Hepatic stellate cell (primary cell): ENCODE results near the gene TRPV3.
"Not testable (repeated sequence)": the region's sequence is repeated elsewhere in the genome, so short reads cannot be mapped to it uniquely, and the experiment has no call there.

ENCODE experiments used
- DNase-seq: peaks from one replicate; pipeline ENCODE4 v3.0.0; 2011; ENCODE audit warnings: low spot score

Gene TRPV3

DNA sequence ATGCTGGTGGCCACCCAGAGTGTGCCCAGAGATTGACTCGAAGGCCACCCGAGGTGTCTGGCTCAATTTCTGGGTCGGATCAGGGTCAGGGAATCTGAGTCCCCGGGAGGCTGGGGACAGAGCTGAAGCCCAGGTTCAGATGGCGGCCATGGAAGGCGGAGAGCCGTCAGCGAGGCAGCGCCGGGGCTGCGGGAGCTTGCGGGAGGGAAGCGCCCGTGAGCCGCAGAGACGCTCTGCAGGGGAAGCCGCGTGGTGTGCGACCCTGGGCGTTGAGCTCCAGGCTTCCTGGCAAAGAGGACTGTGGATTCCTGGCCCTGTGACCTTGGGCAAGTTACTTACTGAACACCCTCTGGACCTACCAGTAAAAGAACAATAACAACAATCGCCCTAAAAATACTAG lies 85.5 kb downstream of the TRPV3 start:
- DNase-seq = no peak

DNA sequence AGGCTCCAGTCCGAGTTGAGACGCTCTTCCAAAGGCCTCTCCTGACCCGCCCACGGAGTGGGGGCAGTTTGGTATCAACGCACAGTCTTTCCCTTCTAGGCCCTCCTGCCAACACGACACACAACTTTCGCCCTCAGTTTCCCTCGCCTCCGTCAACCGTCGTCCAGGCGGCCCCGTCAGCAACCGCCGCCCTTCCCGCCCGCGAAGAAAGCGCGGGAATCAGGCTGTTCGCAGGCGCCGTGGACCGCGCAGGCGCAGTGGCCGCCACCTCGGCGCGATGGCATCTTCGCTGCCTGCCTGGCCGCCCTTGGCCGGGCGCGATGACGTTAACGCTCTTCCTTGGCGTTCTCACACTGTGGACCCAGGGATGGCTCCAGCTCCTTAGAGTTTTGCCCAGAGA lies 86.0 kb downstream of the TRPV3 start, which contains the start of gene SPATA22:
Gene SPATA22, minus strand, starts transcription at position 221 of the 400 bp plus-strand sequence. CDS start 2,494 bp downstream, outside the sequence.
- no peak for DNase-seq

DNA sequence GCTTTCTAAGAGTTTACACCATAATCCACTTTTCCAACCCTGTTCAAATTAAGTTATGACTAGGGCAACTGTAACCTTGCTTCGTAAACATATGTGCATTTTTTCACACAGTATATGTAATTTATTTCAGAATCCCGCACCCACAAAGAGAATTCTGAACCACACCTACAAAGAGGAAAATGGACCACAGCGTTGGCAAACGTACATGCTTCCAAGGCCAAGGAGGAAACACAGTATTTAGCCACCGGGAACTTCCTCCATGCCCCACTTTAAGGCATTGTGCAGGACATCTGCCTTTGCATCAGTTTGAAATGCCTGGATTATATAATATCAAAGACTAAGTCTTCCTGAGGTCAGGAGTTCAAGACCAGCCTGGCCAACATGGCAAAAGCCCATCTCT lies 88.1 kb downstream of the TRPV3 start:
- DNase-seq = no peak

DNA sequence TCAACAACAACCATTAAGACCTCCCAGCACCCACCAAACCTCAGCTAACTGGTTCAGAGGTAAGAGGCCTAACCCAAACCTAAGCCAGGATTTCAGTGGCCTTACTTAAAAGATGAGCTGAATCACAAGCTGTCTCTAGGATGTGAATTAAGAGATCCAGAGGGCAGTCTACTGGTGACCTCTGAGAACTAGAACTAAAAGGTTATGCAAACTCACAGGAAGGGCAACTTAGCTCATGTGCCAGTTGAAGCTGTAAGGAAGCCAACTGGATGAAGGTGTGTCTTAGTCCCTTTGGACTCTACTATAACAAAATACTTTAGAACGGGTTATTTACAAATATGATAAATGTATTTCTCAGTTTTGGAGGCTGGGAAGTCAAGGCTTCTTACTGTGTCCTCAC lies 91.3 kb downstream of the TRPV3 start:
- DNase-seq = not testable (repeated sequence)
